Medulla oblongata (tissue), 1 donor: ENCODE measurements around the gene RBKS.
"Not testable (repeated sequence)": the region's sequence is repeated elsewhere in the genome, so short reads cannot be mapped to it uniquely, and the experiment has no call there.

Experiments used
- DNase-seq: peaks from one replicate; pipeline ENCODE4 v3.0.0-alpha.2; 2015; ENCODE audit errors: extremely low spot score

RBKS gene

DNA sequence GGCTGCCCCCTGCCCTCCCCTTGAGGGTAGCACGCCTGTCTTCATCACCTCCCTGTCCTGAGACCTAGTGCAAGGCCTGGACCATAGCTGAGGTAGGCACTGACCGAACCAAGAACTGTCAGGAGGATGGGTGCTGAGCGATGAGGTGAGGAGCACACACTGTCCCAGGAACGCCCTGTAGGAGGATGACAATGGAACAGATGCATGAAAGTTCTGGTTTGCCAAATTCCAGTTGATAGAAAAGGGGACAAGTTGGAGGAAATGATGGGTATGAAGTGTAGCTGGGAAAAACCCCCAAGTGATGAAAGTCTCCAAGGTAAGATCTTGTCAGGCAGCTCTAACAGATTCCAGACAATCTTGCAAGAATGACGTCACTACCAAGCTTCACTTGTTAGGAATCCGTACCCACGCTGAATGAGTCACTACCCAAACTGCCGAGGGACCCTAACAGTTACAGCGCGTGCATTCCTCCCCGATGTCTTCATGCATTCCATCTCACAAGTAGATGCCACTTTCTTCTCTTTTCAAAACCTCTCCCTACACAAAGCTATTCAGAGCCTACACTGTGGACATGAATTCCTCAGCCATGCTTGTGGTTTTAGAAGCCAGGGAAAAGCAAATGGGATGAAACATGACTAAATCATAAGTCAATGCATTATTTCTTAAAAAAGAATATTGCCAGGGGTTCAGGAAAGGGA is 91.1 kb downstream of the RBKS start:
- no peak for DNase-seq

DNA sequence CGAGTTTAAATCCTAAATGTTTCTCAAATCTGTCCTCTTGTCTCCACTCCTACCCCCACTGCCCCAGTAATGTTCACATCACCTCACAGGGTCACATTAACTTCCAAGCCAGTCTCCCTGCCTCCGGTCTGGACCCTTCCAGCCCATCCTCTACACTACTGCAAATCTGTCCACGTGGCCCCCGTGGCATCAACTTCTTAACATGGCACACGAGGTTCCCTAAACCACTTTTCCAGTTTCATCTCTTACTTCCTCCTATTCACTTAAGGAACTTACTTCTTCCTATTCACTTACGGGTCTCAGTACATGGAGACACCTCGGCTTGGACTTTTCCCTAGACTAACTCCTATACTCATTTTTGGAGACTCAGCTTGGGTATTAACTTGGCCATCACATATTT is 91.7 kb downstream of the RBKS start:
- no peak for DNase-seq

GRCh38 chr2:27797841-27798240 is 92.3 kb downstream of the RBKS start:
- no peak for DNase-seq

DNA sequence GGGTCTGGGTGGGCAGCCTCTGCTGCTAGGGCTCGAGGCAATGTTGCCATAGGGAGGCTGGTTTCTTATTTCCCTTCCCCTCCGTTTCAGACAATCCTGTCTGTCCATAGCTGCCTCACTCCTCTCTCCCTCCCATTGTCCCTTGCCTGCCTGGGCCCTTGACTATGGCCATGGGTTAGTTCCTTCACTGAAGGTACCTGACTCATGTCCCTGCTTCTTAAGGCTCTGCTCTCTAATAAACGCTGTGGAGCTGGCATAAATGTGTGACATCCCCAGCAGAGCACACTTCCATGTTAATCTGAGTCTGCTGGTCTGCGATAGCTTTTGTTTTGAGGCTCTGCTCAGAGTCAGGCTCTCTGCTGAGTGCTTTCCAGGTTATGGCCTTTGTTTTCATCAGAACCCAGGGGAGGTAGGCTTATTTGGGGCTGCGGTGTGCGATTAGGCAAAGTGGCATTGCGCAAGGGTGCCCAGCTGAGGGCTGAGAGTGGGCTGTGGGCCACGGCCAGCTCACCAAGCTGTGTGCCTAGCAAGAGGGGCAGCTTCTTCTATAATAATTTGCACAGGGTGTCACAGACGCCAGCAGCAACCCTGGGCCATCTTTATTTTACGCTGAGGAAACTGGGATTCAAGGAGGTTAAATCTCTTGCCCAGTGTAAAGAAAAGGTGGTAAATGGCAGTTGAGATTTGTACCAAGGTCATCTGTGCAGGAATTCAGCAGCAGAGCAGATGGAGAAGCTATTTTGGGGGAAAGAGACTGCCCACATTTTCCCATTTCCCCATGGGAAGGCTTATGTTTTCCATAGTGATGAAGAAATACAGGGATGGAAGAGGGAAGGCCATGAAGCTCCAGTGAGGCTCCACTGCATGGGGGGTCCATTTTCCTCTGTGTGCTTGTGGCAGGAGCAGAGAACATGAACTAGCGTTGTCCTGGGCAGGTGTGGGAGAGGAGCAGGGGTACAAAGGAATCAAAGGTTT is 93.1 kb downstream of the RBKS start:
- DNase-seq, result no peak

- no peak for DNase-seq
Observed at GRCh38 chr2:27795868-27796277, 94.3 kb downstream of the RBKS start.

GRCh38 chr2:27795093-27795834 is 94.9 kb downstream of the RBKS start:
- no peak for DNase-seq

DNA sequence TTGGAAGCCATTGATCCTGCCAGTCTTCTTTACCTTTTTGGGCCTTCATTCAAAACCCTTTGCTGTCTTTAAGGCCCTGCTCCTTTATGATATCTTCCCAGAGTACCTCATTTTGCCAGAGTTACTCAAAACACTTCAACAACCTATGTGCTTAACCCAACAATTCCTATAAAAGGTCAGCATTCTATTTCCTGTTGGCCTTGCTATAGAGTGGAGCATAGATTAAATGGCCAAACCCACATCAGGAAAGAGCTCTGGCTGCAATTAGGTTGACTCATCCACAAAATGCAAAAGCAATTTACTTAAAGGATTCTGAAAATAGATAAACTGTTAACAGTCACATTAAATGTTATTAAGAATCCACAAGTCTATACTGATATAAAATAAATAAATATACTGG is 97.4 kb downstream of the RBKS start:
- DNase-seq, result no peak

DNA sequence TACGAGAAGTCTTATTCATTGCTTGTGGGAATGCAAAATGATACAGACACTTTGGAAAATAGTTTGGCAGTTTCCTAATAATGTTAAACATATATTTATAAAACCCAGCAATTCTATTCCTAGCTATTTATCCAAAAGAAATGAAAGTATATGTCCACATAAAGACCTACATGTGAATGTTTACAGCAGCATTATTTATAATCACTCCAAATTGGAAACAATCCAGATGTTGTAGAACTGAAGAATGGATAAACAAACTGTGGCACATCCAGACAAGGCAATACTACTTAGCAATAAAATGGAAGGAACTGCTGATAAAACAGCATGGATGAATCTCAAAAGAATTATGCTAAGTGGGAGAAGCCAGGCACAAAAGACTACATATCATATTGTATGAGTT is 99.4 kb downstream of the RBKS start:
- no peak for DNase-seq

DNA sequence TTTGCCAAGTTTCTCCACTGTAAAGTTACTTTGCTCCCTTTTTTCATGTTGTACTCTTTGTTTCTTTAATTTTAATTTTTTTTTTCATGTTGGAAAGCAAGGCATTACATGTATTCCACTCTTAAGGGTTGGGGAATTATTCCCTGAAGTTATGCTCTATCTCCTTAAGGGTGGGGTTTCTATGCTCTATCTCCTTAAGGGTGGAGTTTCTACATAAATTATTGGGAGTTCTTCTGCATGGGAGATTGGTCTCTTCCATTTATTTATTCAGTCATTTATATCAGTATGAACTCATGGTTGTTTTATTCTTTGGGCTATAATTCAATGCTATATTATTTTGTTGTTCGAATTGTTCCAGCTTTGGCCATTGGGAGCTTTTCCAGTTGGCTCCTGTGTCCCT is 107.5 kb downstream of the RBKS start:
- no peak for DNase-seq

DNA sequence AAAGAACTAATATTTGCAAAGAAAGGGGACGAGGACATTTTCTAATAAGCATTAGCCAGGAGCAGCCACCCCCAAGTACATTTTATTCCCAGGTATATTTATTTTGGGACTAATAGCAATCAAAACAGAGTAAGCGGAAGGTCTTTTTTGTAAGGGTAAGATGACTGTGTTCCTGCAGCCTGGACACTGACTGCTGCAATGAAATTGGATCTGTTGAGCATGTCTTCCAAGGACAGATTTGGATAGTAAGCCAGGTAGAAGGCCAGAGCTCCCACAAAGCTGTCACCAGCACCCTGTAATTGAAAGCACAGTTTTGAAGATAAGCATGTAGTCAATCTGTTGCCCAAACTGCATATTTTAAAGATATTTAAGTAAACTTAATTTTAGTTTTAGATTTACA is 108.7 kb downstream of the RBKS start:
- DNase-seq, result no peak

DNA sequence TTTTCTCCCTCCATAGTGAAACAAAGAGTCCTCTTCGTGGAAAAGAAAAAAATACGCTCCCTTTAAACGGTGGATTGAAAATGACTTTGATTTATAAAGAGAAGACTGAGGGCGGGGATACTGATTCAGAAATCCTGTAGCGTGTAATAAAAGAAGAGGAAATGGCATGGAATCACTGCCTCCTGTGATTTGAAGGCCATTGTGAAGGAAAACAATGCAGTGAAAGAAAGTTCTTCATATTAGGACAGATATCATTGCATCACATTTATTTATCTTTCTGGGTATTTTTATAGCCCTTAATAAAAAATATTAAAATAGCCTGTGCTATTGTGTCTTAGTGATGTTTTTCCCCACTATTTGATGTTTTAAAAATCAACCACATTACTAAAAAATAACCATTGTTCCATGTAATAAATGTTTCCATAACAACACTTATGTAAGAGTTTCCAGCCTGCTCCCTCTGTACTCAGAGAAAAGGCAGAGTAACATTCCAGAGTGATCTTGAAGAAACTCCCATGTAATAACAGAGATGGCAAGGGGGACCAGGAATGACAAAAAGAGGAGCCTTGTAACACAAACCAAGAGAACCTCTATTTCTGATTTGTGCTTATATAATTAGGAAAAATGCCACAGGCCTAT is 110.7 kb downstream of the RBKS start:
- peak; percentile 14 for DNase-seq

GRCh38 chr2:27776696-27777095 is 113.5 kb downstream of the RBKS start:
- no peak for DNase-seq

GRCh38 chr2:27776097-27776496 is 114.1 kb downstream of the RBKS start:
- DNase-seq, result peak; percentile 16

DNA sequence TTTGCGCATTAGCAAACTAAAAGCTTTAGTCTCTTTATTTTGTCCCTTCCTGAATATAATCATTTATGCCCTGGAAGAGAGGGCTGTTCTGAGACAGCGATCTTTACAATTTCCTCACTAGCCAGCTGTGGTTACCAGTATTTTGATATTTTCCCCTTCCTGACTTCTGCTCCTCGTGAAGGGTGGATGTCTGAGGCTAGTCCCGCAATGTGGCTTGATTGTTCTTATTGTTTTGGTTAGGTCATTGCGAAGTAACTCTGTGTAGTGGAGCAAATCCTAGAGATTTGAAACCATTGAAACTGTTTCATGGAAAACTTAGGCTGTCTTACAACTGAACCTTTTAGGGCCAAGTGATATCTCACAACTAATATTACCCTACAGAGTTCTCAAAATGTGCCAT is 116.2 kb downstream of the RBKS start:
- no peak for DNase-seq

GRCh38 chr2:27772804-27773203 is 117.4 kb downstream of the RBKS start:
- no peak for DNase-seq

- peak; percentile 94 for DNase-seq
Observed at GRCh38 chr2:27771548-27772335, 118.4 kb downstream of the RBKS start, which contains the start of gene MRPL33. Gene MRPL33, plus strand, starts transcription at chr2:27771719. Its CDS starts 59 bp downstream, at chr2:27771778.

- peak; percentile 10 for DNase-seq
Observed at GRCh38 chr2:27771202-27771547, 119.0 kb downstream of the RBKS start.

- no peak for DNase-seq
Observed at GRCh38 chr2:27766287-27766661, 123.9 kb downstream of the RBKS start.

DNA sequence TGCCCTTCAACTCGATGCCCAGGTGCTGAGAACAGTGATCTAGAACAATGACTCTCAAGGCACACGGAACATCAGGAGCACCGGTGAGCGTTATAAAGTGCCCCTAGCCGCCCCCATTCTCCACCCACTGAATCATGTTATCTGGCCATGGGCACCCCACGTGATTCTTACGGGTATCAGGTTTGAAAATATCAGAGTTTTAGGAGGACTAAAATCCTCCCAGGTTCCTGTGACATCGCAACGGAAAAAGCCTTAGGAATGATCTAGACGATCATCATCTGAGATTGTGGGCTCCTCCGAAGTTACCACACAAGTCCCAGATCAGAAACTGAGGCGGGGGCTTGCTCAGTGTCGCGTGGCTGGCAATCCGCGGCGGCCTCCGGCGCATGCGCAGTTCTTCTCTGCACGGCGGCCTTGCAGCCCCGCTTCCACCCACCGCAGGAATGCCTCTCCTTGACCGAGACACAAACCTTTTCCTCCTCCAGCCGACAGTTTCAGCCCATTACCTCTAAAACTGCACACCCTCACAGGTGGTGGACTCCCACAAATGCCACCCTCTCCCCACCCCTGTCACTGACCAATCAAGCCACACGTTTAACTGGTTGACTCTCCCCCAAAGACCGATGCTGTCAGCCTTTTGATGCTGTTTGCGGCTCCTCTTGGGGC is 124.4 kb downstream of the RBKS start:
- no peak for DNase-seq

GRCh38 chr2:27764526-27764925 is 125.7 kb downstream of the RBKS start:
- DNase-seq, result not testable (repeated sequence)

- no peak for DNase-seq
Observed at GRCh38 chr2:27763907-27764267, 126.3 kb downstream of the RBKS start.
